Cortex of kidney (tissue), 1 donor: ENCODE data around the gene MROH7.
"Not testable (repeated sequence)": the region's sequence is repeated elsewhere in the genome, so short reads cannot be mapped to it uniquely, and the experiment has no call there.

Source experiments
- DNase-seq: peaks from one replicate; lab custom pipeline; 2025; lab: John Stamatoyannopoulos, UW

MROH7 gene

DNA sequence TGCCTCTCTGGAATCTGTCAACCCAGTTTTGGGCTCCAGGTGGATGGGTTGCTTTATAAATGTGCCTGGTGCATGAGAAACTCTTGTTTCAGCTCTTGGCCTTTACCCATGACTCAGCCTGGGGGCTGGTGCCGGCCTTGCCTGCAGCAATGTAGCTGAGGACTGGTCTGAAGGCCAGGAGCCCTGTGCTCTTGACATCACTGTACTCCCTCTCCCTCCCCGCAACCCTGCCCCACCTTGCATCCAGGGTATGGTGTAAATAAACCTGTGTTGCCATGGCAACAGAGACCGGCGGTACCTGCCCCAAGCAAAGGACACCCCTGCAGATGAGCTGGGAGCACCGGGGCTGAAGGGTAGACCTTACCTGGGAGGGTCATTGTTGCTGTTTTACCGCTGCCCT lies 31.5 kb upstream of the MROH7 start:
- no peak for DNase-seq

DNA sequence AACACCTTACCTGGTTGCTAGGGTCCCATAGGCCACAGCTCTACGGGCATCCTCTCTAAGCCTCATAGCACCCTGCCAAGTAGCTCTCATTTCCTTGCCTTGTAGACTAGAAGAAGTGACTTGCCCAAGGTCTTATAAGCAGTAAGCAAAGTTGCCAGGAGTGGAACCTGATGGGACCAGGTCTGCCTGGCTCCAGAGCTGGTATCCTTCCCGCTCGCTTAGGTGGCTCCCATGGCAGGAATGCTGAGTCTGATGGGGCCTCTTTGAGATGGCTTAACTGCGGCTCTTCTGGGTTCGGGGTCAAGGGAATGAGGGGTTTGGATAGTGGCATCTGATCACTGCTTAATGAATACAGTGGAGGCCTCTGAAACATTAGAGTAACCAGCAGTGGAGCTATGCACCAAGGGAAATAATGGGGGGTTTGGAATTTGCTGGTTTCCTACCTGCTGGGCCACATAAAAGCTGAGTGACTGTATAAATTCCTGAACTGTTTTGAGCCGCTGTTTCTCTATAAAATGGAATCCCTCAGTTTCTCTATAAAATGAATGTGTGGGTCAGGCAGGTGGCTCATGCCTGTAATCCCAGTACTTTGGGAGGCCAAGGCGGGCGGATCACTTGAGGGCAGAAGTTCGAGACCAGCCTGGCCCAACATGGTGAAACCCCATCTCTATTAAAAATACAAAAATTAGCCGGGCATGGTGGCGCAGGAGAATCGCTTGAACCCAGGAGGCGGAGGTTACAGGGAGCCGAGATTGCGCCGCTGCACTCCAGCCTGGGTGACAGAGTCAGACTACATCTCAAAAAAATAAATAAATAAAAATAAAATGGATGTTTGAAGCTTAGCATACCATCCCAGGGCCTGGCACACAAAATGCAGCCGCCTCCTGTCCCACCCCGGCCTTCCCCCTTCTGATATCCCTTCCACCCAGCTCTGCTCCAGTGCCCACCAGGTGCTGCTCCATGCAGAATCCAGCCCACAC lies 30.7 kb upstream of the MROH7 start:
- DNase-seq: no peak

DNA sequence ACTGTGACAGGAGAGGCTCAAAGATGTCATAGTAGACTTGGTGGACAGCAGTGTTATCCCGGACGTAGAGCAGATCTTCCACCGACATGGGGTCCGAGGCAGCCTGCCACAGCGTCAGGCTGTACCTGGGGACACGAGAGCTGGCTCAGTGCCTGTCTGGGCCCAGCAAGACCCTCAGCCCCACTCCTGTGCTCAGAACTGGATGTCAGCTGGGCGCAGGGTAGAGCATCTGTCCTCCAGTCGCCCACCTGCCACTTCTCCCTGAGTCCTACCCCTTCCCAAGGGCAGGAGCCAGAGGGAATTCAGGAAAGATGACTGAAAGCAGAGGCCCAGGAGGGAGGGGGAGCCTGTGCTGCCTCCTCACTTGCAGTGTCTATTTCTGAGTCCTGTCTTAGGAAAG lies 30.0 kb upstream of the MROH7 start:
- no peak for DNase-seq

DNA sequence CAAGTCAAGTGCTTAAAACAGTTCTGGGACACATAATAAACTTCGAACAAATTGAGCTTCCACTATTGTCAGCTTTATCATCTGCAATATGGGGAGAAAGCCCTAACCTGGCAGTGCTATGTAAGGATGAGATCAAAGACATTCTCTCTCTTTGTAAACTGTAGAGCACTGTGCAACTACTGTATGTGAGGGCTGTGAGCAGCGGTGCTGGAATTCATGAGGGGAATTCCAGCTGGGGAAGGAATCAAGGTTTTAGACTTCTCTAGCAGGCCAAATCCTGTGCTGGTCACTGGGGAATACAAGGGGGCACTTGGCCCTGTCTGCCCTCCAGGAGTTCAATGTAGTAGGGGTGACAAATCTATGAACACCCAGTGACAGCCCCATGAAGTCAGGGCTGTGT lies 27.6 kb upstream of the MROH7 start:
- DNase-seq: no peak

DNA sequence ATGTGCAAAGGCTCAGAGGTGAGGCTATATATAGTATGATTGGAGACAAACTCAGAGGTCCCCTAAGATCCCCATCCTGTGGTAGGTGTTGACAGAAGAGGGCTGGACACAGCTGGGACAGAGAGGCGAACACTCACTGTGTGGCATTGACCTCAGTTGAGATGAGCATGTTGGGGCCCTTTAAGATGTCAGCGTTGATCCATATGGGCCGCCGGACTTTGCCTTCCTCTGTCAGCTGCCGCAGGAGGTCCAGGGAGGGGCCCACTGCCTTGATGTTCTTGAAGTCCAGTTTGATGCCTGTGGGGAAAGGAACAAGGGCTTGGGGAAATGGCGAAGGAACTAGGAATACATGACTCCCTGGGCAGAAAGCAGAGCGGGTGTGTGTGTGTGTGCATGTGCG lies 27.0 kb upstream of the MROH7 start:
- DNase-seq: no peak

DNA sequence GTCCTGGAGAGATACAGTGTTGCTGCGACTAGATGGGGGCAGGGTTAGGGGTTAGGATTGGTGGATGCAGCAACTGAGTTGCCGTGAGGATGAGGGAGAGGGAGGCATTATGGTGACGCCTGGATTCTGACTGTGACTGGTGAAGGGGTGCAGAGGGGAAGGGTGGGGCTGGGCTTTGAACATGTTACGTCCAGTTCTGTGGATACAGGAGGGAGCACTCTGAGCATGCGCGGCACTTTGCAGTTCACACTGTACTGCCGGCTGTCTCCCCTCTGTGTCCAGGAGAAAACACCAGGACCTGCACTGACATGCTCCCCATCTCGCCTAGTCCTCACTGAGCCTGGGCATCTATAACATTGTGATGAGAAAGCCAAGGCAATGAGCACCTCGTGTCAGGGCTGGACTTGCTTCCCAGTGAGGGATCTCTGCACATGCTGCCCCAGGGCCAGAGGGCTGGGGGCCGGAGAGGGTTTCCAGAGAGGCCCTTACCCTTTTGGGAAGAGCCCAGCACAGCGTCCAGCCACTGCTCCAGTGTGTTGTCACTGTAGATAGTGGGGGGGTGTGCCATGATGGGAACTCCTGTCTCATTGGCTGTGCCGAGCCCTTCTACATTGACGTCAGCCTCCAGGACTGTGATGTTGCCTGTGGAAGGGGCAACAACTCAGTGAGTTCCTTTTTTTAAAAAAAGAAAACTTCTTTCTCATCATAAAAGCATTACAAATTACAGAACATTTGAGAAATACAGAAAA lies 25.9 kb upstream of the MROH7 start:
- no peak for DNase-seq

DNA sequence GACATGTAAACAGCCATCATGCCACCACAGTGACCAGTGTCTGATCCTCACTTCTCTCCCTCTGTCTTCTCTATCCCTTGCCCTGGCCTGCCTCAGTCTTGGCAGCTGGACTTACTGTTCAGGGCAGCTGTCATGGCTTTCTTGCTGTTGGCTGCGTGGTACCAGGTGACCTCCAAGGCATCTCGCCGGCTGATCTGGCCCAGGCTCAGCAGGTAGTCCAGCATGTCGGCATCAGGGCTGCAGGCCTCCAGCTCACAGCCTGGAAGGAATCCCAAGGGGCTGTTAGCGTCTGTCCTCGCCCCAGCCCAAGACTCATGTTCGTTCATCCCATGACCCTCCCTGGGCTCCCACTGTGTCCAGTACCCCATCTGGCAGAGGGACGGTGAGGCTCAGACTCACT lies 21.8 kb upstream of the MROH7 start:
- no peak for DNase-seq

DNA sequence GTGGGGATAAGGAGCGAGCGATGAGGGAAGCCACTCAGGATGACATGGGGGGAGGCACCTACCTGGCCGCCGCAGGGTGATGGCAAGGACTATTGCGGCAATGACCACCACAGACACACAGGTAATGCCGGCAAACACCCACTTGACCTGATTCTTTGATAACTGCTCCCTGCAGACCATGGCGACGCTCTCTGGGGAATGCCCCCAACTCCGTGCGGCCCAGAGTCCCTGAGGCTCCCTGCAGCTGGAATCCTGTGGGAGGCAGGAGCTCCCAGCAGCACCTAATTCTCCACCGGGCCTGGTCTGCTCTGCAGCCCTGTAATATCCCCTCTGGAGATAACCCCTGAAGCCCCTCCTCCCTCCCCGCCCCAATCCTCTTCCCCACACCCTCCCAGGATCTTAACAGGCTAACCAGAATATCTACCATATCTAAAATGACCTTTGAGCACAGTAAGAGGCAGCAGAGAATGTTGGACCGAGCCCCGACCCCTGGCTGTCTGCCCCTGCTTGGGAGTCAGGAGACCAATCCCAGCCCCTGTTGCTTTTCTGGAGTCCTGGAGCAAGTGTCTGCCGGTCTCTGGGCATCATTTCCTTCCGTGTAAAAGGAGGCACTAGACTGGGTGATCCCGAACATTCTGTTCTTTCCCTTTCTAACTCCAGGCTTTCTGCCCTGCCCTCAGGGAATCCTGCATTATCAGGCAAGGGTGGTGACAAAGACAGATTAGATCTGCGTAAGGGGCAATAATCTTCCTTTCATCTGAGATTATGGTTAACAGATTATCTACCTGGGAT lies 18.2 kb upstream of the MROH7 start, which contains the start of gene FAM151A:
TSS of gene FAM151A (minus strand) at position 310 of the 792 bp plus-strand sequence. CDS start at position 180, 130 bp downstream.
- DNase-seq: no peak

DNA sequence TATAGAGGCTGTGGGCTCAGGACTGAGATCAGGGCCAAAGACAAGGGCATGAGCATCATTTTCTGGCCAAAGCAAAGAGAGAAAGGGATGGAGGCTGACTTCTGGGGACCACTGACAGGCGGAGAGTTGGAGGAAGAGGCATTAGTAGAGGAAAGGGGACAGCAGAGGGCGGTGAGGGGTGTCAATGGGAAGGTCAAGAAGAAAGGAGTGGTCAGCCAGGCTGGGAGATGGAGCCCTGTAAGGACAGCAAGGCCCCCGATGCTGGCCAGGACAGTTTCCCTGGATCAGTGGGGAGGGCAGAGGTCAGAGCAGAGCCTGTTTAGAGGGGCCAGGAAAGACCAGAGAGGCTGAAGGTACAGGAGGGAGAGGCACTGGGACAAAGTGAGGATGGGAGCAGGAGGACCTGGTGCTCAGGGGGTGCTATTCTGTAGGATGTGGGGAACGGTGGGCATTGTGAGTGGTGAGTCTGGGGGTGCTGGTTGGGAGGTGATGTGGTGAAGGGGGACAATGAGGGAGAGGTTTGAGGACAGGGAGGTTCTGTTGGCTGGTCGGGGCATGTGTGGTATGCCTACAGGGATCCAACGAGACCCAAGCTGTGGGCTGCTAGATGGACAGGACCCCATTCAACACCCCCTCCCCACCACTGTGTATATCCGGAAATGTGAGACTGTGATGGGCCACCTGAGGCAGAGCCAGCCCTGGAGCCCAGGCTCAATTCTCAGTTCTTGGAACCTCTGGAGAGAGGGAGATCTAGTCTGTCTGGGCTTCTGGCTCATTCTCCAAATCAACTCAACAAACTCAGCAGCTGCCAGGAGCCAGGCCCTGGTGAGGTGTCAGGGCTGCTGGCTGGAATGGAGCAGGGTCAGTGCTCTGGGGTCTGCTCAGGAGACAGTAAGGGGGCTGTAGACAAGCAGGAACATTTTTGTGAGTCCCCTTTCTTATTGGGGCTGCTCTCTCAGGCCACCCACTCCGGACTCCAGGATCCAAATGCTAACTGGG lies 16.8 kb upstream of the MROH7 start:
- no peak for DNase-seq

DNA sequence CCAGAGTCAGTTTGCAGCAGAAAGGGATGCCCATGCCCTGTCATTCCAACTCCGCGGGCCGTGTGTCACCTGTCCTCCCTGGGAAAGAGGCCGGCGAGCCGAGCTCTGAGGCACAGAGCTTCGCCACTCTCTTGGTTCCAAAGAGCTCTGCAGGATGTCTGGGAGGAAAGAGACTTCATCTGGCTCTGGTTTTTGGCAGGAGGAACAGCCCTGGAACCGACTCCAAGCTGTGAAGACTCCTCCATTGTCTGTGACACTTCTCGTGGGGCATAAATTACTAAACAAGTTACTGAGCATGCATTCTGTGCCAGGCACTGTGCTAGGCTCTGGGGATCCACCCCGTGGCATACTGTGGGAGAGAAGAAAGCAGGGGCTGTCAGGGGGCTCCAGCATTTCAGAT lies 14.4 kb upstream of the MROH7 start:
- no peak for DNase-seq

DNA sequence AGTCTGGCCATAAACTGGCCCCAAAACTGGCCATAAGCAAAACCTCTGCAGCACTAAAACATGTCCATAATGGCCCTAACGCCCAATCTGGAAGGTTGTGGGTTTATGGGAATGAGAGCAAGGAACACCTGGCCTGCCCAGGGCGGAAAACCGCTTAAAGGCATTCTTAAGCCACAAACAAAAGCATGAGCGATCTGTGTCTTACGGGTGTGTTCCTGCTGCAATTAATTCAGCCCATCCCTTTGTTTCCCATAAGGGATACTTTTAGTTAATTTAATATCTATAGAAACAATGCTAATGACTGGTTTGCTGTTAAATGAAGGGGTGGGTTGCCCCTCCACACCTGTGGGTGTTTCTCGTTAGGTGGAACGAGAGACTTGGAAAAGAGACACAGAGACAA lies 5.8 kb upstream of the MROH7 start:
- not testable (repeated sequence) for DNase-seq

DNA sequence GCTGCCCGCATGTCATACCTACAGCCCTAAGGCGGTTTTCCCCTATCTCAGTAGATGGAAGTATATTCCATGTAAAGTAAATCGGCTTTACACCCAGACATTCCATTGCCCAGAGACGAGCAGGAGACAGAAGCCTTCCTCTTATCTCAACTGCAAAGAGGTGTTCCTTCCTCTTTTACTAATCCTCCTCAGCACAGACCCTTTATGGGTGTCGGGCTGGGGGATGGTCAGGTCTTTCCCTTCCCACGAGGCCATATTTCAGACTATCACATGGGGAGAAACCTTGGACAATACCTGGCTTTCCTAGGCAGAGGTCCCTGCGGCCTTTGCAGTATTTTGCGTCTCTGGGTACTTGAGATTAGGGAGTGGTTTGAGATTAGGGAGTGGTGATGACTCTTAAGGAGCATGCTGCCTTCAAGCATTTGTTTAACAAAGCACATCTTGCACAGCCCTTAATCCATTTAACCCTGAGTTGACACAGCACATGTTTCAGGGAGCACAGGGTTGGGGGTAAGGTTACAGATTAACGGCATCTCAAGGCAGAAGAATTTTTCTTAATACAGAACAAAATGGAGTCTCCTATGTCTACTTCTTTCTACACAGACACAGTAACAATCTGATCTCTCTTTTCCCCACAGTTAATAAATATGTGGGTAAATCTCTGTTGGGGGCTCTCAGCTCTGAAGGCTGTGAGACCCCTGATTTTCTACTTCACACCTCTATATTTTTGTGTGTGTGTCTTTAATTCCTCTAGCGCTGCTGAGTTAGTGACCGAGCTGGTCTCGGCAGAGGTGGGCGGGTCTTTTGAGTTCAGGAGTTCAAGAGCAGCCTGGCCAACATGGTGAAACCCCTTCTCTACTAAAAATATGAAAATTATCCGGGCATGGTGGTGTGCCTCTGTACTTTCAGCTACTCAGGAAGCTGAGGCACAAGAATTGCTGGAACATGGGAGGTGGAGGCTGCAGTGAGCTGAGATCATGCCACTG lies 4.8 kb upstream of the MROH7 start:
- not testable (repeated sequence) for DNase-seq

DNA sequence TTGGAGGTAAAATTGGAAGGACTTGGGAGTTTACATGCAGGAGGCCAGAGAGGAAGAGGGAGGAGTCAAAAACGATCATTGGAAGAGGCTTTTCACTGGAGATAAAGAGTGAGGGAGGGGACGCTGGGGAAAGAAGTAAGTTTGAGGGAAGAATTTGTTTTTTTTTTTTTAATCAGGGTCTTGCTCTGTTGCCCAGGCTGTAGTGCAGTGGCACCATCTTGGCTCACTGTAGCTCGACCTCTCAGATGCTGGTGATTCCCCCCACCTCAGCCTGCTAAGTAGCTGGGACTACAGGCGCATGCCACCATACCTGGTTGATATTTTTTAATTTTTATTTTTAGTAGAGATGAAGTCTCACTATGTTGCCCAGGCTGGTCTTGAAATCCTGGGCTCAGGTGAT lies 1.2 kb upstream of the MROH7 start:
- DNase-seq: no peak

DNA sequence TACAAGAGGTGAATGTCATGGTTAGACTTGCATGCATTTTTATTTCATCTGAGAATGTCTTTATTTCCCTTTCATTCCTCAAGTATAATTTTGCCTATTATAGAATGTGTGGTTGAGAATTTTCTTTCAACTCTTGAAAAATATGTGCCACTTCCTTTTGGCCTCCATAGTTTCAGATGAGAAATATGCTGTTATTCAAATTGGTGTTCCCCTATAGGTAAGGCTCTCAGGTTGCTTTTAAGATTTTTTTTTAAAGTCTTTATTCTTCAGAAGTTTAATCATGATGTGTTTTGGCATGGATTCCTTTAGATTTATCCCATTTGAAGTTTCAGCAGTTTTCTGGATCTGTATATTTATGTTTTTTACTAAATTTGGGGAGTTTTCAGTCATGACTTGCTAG lies 2.1 kb downstream of the MROH7 start:
- DNase-seq: no peak

DNA sequence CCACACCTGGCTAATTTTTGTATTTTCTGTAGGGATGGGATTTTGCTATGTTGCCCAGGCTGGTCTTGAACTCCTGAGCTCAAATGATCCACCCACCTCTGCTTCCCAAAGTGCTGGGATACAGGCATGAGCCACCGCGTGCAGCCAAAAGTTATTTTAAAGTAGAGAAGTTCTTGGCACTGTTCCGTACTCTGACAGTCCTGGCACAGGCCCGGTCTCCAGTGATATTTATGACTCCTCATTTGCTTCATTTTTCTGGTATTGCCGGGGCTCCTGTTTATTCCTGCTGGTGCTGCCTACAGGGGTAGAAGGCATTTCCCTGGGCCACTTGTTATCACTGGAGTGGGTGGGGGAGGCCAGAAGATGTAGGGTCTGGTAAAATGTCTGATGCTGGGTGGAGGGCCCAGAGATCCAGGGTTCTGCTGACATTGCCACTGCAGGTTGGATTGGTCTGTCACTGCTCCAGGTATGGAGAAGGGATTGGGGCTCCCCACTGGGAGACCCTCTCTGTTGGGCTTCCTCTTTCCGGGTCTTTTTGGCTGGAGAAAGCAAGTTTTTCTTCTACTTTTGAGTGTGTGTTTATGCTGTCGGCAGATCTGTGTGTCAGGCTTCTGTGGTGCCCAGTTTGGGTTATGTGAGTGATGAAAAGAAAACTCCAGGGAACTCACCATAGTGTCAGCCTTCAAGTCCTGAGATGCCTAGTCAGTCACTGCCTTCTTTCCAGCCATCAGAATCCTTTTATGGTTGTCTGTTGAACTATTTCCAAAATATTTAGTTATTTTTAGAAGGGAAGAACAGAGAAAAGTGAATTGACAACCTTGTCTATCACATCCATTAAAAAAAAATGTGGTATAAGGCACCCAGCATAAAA lies 4.5 kb downstream of the MROH7 start:
- no peak for DNase-seq

DNA sequence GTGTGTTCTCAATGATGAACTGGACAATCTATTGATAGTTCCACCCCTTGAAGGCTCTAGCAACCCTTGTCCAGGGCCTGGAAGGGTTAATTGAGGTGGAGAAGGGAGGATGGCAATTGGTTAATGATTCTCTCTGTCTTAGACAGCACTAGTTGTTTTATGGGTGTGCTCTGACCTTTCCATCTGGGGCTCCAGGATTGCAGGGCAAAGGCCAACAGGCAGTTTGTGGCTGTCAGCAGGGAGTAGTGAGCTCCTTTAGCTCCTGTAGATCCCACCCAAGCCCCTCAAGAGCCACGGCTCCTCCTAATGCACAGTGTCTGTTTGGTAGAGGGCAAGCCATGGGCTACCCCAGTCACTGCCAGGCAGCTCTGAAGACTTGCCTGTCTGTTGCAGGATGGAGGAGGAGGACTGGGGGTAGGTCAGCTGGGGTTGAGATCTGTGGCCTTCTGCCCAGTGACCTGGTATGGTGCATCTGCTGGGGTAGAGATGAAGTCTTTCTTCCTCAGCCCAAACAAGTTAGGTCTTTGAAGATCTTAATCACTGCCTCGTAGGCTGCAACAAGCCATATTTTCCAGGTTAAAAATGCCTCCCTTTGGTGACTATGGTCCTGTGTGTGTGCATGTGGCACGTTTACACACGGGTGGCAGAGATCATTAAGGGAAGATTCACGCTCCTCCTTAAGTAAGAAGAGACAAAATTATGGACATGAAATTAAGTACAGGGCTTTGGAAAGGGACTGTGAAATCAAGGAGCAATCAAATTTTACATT lies 7.7 kb downstream of the MROH7 start:
- DNase-seq: no peak

DNA sequence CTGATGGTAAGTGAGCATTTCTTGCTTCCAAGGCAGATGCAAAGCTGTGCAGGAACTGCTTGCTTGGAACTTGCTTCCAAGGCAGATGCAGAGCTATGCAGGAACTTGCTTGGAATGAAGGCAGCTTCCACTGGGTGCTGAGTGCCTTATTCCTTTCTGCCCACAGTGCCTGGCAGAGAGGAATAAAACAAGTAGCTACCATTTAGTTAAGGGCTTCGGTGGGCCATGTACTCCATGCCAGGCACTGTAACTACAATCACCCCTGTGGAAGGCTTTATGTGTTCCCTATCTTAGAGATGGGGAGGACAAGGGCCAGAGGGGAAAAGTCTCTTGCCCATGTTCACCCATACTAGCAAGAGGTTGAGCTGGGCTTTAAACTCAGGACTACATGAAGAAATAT lies 8.3 kb downstream of the MROH7 start:
- no peak for DNase-seq

DNA sequence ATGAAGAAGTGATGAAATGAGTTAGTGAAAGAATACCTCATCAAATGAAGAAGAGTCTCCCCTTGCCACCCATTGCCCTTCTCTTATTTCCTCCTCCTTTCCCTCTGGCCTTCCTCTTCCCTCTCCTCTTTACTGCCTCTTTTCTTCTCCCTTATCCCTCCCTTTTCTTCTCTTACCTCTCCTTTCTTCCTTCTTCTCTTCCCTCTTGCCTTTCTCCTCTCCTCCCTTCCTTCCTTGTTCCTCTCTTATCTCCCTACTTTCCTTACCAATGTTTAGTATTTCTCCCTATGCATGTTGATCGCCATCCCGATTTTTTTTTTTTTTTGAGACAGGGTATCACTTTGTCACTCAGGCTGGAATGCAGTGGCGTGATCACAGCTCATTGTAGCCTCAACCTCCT lies 8.8 kb downstream of the MROH7 start:
- no peak for DNase-seq
